Tibial artery (tissue), 4 donors: ENCODE results near the gene HELT.
"Not testable (repeated sequence)": the region's sequence is repeated elsewhere in the genome, so short reads cannot be mapped to it uniquely, and the experiment has no call there.

Source experiments
- DNase-seq, 2 donors: peaks; one replicate each; pipeline ENCODE4 v3.0.0-alpha.2; 2019
- H3K27ac ChIP-seq, 2 donors: fragments of 200-600 bp; sonication (generic) in 1 of 2; 1 replicate in 1 of 2; 2 replicates in 1 of 2; pipeline ENCODE4 v1.5.1; 2018 to 2019; ENCODE audit warnings: mild to moderate bottlenecking in 1 of 2
- H3K27me3 ChIP-seq, 2 donors: fragments of 200-600 bp; sonication (generic) in 1 of 2; one replicate each; pipeline versions ENCODE4 v1.5.1 to v1.6.0; 2016 to 2019
- H3K36me3 ChIP-seq, 3 donors: fragments of 200-600 bp; sonication (generic) in 2 of 3; one replicate each; pipeline ENCODE4 v1.5.1; 2016 to 2019; ENCODE audit warnings: mild to moderate bottlenecking in 2 of 3
- H3K4me1 ChIP-seq, 4 donors: fragments of 200-600 bp; sonication (generic) in 2 of 4; 1 replicate in 3 of 4; 2 replicates in 1 of 4; pipeline ENCODE4 v1.5.1; 2016 to 2019
- H3K4me3 ChIP-seq, 2 donors: fragments of 200-600 bp; sonication (generic) in 1 of 2; 1 replicate in 1 of 2; 2 replicates in 1 of 2; pipeline ENCODE4 v1.5.1; 2018 to 2019; ENCODE audit warnings: mild to moderate bottlenecking in 2 of 2
- H3K9me3 ChIP-seq, 3 donors: fragments of 200-600 bp; sonication (generic) in 1 of 3; one replicate each; pipeline ENCODE4 v1.5.1; 2016 to 2019
- intact Hi-C: fragments of 100-400 bp; cut with DNase I; formaldehyde crosslinking; loops from one replicate; pipeline ENCODE4 v1.15.0; 2023; ENCODE audit warnings: low total_unique reads
- TF ChIP-seq, protein P1 (sequence below), 2 experiments: fragments of 200-600 bp in 1 of 2; fragments of 450-650 bp in 1 of 2; IDR thresholded peaks; one replicate each; pipeline ENCODE4 v1.5.1; 2017 to 2019; ENCODE audit warnings: antibody characterized with exemption in 2 of 2, mild to moderate bottlenecking in 1 of 2, moderate library complexity in 1 of 2

Gene HELT

GRCh38 chr4:185036842-185037241, 18.6 kb downstream of the HELT start:
- no peaks in the 10 kb centered on the region for H3K9me3 ChIP-seq
- H3K4me3 ChIP-seq, result no peak overlapping the region
- H3K4me1 ChIP-seq, result no peaks in the 10 kb centered on the region
- DNase-seq, result no peak
- intact Hi-C loops, result no loop called here
- H3K27me3 ChIP-seq, result no peaks in the 10 kb centered on the region
- H3K36me3 ChIP-seq, result no peaks in the 10 kb centered on the region
- H3K27ac ChIP-seq, result no peak overlapping the region
- TF ChIP-seq, protein P1, sequence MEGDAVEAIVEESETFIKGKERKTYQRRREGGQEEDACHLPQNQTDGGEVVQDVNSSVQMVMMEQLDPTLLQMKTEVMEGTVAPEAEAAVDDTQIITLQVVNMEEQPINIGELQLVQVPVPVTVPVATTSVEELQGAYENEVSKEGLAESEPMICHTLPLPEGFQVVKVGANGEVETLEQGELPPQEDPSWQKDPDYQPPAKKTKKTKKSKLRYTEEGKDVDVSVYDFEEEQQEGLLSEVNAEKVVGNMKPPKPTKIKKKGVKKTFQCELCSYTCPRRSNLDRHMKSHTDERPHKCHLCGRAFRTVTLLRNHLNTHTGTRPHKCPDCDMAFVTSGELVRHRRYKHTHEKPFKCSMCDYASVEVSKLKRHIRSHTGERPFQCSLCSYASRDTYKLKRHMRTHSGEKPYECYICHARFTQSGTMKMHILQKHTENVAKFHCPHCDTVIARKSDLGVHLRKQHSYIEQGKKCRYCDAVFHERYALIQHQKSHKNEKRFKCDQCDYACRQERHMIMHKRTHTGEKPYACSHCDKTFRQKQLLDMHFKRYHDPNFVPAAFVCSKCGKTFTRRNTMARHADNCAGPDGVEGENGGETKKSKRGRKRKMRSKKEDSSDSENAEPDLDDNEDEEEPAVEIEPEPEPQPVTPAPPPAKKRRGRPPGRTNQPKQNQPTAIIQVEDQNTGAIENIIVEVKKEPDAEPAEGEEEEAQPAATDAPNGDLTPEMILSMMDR (IDR thresholded peaks at IDR 0.05), result no peak

DNA sequence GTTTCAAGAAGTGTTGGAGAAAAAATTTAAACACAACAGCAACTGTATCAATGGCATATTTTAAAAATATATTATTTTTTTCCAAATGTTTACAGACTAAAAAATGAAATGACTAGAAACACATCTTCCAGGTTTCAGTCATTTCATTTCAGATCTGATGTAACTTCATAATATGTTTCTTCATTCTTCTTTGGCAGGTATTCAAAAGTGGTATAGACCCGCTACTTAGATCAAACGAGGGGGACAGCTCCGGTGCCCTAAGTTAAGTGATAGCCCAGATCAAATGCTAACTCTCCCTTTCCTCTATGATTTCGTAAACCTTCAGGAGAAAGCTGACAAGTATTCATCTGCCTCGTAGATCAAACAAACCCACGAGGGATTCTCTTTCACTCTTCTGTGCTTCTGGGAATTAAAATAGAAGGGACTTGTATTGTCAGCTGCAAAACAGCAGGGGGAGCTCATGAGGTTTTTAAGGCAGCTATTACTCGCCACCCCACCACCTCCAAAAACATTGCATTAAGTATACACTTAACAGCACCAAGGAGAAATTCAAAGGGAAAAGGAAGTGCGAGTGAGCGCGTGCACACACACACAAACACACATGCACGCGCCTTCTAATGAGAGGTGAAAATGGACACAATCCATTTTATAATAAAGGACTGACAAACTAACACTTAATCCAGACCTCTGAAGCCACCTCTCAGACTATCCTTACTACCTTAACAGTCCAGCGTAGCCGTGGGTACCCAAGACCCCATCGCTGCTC, 21.4 kb downstream of the HELT start:
- no peaks in the 10 kb centered on the region for H3K9me3 ChIP-seq
- no peaks in the 10 kb centered on the region for H3K4me1 ChIP-seq
- no peaks in the 10 kb centered on the region for H3K36me3 ChIP-seq
- DNase-seq, result peak in 1 of 2 donors; percentile 41
- TF ChIP-seq, protein P1 (IDR thresholded peaks at IDR 0.05), result peak; percentile 80 to 83
- no peak overlapping the region for H3K4me3 ChIP-seq
- no peaks in the 10 kb centered on the region for H3K27me3 ChIP-seq
- no peak overlapping the region for H3K27ac ChIP-seq
- intact Hi-C loops, result loop anchor here (2.0 to 5.0 kb wide), 2 partner anchors 91 to 148 kb away; no protein-coding TSS in a partner anchor

- intact Hi-C loops, result loop anchor here (5.0 kb wide), 1 partner anchor 147 kb away; no protein-coding TSS in a partner anchor
- no peak for DNase-seq
- H3K27ac ChIP-seq, result no peak overlapping the region
Measured at GRCh38 chr4:185040523-185040922, 22.2 kb downstream of the HELT start.

DNA sequence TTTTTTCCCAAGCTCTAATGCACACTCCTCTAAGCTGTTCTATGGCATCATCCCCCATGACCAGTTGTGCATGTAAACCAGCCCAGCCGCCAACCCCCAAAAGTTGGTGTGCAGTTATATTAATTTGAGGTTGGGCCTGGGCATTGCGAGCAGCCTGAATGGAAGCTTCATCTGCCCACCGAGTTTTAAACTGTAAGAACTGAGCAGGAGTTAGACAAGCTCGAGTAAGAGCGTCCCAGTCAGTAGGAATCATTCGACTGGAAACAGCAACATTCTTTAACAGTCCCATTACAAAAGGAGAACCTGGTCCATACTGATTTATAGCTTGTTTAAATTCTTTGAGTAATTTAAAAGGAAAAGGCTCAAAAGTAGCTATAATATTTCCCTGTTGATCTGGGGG, 32.0 kb downstream of the HELT start:
- H3K27ac ChIP-seq, H3K36me3 ChIP-seq, DNase-seq, H3K4me3 ChIP-seq, intact Hi-C loops, H3K9me3 ChIP-seq, H3K4me1 ChIP-seq, H3K27me3 ChIP-seq: not testable (repeated sequence)

More at GRCh38 chr4:185040523-185040922, 22.2 kb downstream of the HELT start:
- H3K36me3 ChIP-seq, result no peaks in the 10 kb centered on the region
- H3K4me1 ChIP-seq, result no peaks in the 10 kb centered on the region
- no peaks in the 10 kb centered on the region for H3K9me3 ChIP-seq
- TF ChIP-seq, protein P1 (IDR thresholded peaks at IDR 0.05), result no peak
- no peaks in the 10 kb centered on the region for H3K27me3 ChIP-seq
- no peak overlapping the region for H3K4me3 ChIP-seq

- DNase-seq, H3K27me3 ChIP-seq, H3K4me1 ChIP-seq, intact Hi-C loops, H3K36me3 ChIP-seq, H3K4me3 ChIP-seq, H3K27ac ChIP-seq, H3K9me3 ChIP-seq: not testable (repeated sequence)
Measured at GRCh38 chr4:185051283-185051682, 33.0 kb downstream of the HELT start.

GRCh38 chr4:185053746-185054145, 35.5 kb downstream of the HELT start:
- TF ChIP-seq, protein P1 (IDR thresholded peaks at IDR 0.05), result no peak
- DNase-seq, result no peak
- Histone ChIP-seq H3K4me1 (peaks cover 0 to 16% (median 2%) of the 10 kb centered on the region in 4 donors), H3K27me3 (no peaks in the 10 kb centered on the region), H3K36me3 (no peaks in the 10 kb centered on the region), H3K4me3 (no peak overlapping the region), H3K9me3 (no peaks in the 10 kb centered on the region), H3K27ac (no peak overlapping the region)
- intact Hi-C loops, result no loop called here
